HG03135 (cell line): ENCODE results near the gene ADAMTS10.
"Not testable (repeated sequence)": the region's sequence is repeated elsewhere in the genome, so short reads cannot be mapped to it uniquely, and the experiment has no call there.

ENCODE experiments used
- ATAC-seq: cut with Tn5 transposase; IDR thresholded peaks from one replicate; pipeline ENCODE4 v1.9.1; 2021; ENCODE audit warnings: mild to moderate bottlenecking, moderate library complexity; ENCODE audit not compliant: unreplicated experiment

The ADAMTS10 gene

GRCh38 chr19:8629184-8629583 is 18.7 kb upstream of the ADAMTS10 start:
- no peak for ATAC-seq

GRCh38 chr19:8626842-8627241 is 16.3 kb upstream of the ADAMTS10 start:
- no peak for ATAC-seq

DNA sequence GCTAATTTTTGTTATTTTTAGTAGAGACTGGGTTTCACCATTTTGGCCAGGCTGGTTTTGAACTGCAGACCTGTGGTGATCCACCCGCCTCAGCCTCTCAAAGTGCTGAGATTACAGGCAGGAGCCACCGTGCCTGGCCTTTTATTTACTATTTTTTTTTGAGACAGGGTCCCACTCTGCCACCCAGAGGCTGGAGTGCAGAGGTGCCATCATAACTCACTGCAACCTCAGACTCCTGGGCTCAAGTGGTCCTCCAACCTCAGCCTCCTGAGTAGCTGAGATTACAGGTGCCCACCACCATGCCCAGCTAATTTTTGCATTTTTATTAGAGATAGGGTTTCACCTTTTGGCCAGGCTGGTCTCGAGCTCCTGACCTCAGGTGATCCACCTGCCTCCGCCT is 12.4 kb upstream of the ADAMTS10 start:
- not testable (repeated sequence) for ATAC-seq

- ATAC-seq, result no peak
Measured at GRCh38 chr19:8618751-8619150, 8.2 kb upstream of the ADAMTS10 start.

- no peak for ATAC-seq
Measured at GRCh38 chr19:8617984-8618383, 7.5 kb upstream of the ADAMTS10 start.

DNA sequence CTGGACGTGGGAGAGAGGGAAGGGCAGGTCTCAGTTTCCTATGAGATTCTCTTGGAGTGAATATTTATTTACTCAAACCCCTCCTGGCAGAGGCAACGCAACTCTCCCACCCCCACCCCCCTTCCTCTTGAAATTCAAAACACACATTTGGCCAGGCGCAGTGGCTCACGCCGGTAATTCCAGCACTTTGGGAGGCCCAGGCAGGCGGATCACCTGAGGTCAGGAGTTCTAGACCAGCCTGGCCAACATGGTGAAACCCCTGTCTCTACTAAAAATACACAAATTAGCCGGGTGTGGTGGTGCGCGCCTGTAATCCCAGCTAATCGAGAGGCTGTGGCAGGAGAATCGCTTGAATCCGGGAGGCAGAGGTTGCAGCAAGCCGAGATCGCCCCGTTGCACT is 6.8 kb upstream of the ADAMTS10 start:
- not testable (repeated sequence) for ATAC-seq

GRCh38 chr19:8616861-8617260 is 6.3 kb upstream of the ADAMTS10 start:
- no peak for ATAC-seq

DNA sequence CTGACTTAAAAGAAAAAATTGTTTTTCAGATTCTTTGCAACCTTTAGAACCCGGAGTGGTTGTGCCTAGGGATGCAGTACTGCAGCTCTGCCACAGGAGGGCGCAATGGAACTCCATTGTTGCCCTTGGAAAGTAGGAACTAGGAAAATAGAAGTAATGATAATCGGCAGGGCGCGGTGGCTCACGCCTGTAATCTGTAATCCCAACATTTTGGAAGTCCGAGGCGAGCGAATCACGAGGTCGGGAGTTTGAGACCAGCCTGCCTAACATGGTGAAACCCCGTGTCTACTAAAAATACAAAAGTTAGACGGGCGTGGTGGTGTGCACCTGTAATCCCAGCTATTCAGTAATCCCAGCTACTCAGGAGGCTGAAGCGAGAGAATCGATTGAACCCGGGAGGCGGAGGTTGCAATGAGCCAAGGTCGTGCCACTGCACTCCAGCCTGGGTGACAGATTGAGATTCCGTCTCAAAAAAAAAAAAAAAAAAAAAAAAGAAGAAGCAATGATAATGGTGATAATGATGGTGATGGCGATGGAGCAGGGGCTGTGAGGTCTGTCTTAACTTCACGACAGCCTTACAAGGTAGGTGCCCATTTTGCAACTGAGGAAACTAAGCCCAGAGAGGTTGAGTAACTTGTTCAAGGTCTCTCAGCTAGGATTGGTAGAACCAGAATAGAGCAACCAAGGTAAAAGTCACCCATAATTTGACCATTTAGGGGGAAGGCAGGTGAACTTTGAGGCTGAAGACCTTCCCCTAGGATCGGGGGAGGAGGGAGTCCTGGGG is 5.5 kb upstream of the ADAMTS10 start:
- ATAC-seq, result no peak

- ATAC-seq, result no peak
Measured at GRCh38 chr19:8615024-8615423, 4.5 kb upstream of the ADAMTS10 start.

DNA sequence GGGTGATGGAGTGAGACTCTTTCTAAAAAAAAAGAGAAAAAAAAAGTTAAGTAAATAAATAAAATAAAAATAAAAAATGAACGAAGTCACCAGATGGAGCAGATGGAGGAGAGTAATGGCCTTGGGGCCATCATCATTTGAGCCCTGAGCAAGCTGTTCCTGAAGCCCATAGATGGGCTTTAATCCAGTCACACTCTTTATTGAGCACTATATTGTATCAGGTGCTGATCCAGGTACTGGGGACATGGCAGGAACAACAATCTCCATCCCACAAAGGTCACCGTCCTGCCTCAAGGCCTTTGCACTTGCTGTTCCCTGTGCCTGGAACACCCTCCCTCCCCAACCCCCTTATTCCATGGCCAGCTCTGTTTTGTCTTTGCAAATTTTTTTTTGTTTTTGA is 3.9 kb upstream of the ADAMTS10 start:
- no peak for ATAC-seq

- no peak for ATAC-seq
Measured at GRCh38 chr19:8612807-8613171, 2.3 kb upstream of the ADAMTS10 start.

DNA sequence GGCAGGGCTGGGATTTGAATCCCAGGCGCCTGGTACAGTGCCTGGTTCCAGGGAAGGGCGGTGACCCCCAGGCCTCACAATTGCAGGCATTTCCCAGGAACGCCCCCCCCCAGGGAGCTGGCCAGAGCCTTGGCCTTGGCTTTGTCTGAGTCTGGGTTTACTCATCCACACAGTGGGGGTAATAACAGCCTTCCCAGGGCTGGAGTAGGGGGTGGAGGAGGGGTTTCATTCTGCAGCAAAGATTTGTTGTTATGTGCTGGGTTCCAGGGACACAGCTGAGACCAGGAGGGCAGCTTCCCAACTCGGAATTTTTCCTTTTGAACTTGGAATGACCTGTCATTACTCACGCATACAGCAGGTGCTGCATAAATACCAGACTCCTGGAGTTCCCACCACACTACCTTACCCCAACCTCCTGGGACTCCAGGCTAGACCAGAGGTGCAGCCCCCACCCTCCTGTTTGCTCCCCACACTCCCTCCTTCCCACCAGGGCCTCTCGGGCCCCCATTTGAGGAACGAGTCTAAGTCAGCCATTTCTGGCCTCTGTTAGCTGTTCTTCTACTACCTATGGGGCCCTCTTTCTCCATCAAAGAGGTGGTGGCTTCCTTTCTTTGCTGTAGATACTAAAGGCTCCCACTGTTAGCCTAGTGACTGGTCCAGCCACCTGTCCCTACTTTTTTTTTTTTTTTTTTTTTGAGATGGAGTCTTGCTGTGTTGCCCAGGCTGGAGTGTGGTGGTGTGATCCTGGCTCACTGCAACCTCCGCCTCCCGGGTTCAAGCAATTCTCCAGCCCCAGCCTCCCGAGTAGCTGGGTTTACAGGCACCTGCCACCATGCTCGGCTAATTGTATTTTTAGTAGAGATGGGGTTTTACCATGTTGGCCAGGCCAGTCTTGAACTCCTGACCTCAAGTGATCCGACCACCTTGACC is 1.6 kb upstream of the ADAMTS10 start:
- ATAC-seq, result no peak

GRCh38 chr19:8611391-8611876 is 919 bp upstream of the ADAMTS10 start:
- no peak for ATAC-seq

DNA sequence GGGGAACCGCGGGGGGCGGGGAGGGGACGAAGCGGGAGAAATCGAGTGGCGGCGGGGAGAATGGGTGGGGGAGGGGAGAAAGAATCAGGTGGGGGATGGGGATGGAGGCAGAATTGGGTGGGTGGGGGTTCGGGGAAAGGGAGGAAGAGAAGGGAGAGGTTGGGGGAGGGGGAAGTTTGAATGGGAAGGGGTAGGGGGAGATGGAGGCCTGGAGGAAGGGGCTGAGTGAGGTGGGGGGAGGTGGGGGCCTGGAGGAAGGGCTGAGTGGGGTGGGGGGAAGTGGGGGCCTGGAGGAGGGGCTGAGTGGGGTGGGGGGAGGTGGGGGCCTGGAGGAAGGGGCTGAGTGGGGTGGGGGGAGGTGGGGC is 403 bp upstream of the ADAMTS10 start:
- no peak for ATAC-seq

DNA sequence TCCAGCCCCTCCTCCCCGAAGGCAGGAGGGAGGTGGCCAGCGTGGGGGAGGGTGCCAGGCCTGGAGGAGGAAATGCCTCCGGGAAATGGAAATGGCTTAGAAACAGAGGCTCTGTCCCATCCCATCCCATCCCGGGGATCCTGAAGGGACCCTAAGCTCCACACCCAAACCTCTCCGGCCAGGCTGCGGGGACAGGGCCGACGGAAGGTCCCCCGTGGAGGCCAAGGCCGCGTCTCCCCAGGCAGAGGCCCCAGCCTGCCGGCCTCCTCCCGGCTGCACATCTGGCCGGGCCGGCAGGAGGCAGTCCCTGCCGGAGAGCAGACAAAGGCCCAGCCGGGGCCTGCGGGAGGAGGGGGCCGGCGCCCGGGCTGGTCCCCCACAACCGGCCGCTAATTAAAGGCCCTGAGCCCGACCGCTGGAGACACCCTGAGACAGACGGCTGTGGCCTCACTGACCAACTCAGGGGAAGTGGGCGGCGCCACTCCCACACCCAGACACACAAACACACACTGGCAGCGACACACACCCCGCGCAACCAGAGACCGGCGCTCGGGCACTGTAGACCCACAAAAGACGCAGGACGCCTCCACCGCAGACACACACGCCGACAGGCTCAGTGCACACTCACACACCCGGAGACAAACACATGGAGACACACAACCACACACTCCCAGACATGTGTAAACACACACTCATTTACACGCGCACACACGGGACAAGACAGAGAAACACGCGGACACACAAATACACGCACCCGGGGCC is 1.1 kb downstream of the ADAMTS10 start:
- no peak for ATAC-seq

GRCh38 chr19:8608941-8609278 is 1.6 kb downstream of the ADAMTS10 start:
- no peak for ATAC-seq

- ATAC-seq, result no peak
Measured at GRCh38 chr19:8607386-8607785, 3.1 kb downstream of the ADAMTS10 start.

- ATAC-seq, result no peak
Measured at GRCh38 chr19:8605514-8605913, 5.0 kb downstream of the ADAMTS10 start.

DNA sequence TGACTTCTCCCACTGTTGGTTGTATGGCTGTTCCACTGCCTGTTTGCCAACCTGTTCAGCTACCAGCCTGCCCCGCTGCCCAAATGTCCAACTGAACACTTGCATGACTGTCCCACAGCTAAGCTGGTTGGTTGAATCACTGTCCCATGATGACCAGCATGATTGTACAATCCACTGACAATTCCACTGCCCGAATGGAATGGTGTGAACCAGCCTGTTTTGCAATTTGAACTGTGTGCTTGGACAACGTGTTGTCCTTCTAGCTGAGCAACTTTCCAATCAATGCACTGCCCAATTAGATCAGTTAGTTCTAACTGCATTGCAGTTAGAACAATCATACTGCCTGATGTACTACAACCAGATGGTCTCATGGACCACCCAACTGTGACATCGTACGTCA is 8.7 kb downstream of the ADAMTS10 start:
- no peak for ATAC-seq

GRCh38 chr19:8600816-8601215 is 9.7 kb downstream of the ADAMTS10 start:
- ATAC-seq, result no peak

GRCh38 chr19:8600064-8600463 is 10.5 kb downstream of the ADAMTS10 start:
- no peak for ATAC-seq
